GM12891 (cell line): Measurements from ENCODE around the gene PLD1.

Source experiments
- PAX5 ChIP-seq: IDR thresholded peaks from 2 replicates; pipeline ENCODE4 v1.6.1; 2011; ENCODE audit warnings: low read length, moderate library complexity, mild to moderate bottlenecking; ENCODE audit not compliant: insufficient read depth, severe bottlenecking
- POLR2A ChIP-seq: IDR thresholded peaks from 2 replicates; pipeline ENCODE4 v1.6.1; 2011; ENCODE audit warnings: low read depth, low read length, control low read depth
- POLR2AphosphoS5 ChIP-seq: IDR thresholded peaks from 2 replicates; pipeline ENCODE4 v1.6.1; 2011; ENCODE audit warnings: low read depth, low read length, control low read depth
- POU2F2 ChIP-seq: IDR thresholded peaks from 2 replicates; pipeline ENCODE4 v1.6.1; 2011; ENCODE audit warnings: low read depth, mild to moderate bottlenecking, control low read depth, low read length, moderate library complexity
- SPI1 ChIP-seq: IDR thresholded peaks from 2 replicates; pipeline ENCODE4 v1.6.1; 2011; ENCODE audit warnings: low read depth, low read length, control low read depth
- TAF1 ChIP-seq: IDR thresholded peaks from 2 replicates; pipeline ENCODE4 v1.6.1; 2011; ENCODE audit warnings: low read depth, low read length, control low read depth

GRCh38 chr3:171775943-171776342 lies 34.3 kb downstream of the PLD1 start:
- TF ChIP-seq TAF1 = no peak
- TF ChIP-seq POLR2AphosphoS5 = no peak
- TF ChIP-seq POLR2A = no peak
- no peak for TF ChIP-seq SPI1
- TF ChIP-seq PAX5 = no peak
- TF ChIP-seq POU2F2 = no peak
